ENCODE measurements around the gene ALG1L2. TPM values are rescaled to one million over a fixed set of nuclear protein-coding genes. Genes with fewer than 3 reads are reported as not detected.
"Not testable (repeated sequence)": the region's sequence is repeated elsewhere in the genome, so short reads cannot be mapped to it uniquely, and the experiment has no call there.

Gene ALG1L2
- total and polyA plus RNA-seq, 2 experiments from 2014 or later, result 2.6 TPM; not detected in 1

DNA sequence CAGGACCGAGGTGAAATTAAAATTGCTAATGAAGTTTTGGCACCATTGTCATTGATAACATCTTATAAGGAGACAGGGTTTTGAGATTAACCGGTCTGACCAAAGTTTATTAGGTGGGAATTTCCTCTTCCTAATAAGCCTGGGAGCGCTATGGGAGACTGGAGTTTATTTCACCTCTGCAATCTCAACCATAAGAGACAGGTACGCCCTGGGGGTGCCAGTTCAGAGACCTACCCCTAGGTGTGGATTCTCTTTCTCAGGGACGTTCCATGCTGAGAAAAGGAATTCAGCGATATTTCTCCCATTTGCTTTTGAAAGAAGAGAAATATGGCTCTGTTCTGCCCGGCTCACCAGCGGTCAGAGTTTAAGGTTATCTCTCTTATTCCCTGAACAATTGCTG lies 57.4 kb downstream of the ALG1L2 start:
- not testable (repeated sequence) for H3K27ac ChIP-seq; DNase-seq (ENCODE audit: low read depth in 1 of 2, low spot score in 1 of 2); H3K27me3 ChIP-seq; H3K4me3 ChIP-seq; H3K4me1 ChIP-seq (ENCODE audit: low read depth); H3K36me3 ChIP-seq; H3K9me3 ChIP-seq (ENCODE audit: low read depth)

DNA sequence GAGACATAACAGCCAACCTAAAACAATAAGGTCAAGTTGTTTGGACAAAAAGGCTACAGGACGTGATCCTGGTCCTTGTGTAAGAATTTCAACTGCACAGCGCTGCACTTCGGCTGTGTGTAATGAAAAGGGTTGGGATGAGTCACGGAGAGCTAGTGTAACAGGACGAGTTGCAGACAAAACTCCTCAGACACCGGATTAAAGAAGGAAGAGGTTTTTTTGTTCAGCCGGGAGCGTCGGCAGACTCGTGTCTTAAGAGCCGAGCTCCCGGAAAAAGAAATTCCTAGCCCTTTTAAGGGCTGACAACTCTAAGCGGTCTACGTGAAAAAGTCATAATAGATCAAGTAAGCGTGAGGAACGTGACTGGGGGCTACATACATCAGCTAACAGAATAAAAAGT lies 59.1 kb downstream of the ALG1L2 start:
- not testable (repeated sequence) for H3K4me1 ChIP-seq (ENCODE audit: low read depth); H3K4me3 ChIP-seq; H3K9me3 ChIP-seq (ENCODE audit: low read depth); H3K36me3 ChIP-seq; H3K27me3 ChIP-seq
- peak overlapping the region; percentile 53 for H3K27ac ChIP-seq
- peak; percentile 13 to 75 for DNase-seq (ENCODE audit: low read depth in 1 of 2, low spot score in 1 of 2)

DNA sequence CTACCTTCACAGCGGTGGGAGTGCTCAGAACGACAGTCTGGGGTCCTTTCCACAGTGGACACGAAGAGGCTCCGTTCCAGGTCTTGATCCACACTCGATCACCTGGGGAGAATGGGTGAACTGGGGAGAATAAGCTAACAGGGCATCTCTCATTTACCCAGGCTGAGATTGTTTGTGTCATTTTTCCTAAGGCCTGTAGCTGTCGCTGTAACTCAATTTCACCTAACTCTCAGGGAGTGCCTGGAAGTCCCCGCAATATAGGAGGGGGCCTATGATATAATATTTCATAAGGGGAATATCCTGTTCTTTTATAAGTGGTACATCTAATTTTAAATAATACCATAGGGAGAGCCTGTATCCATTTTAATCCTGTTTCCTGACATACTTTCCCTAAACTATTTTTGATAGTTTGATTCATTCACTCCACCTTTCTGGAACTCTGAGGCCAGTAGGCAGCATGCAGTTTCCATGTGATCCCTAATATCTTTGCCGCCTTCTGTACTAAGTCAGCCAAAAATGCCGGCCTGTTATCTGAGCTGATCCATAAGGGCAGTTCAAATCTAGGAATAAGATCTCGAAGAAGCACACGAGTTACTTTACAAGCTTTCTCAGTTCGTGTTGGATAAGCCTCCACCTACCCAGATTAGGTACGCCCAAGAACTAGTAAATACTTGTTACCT lies 62.2 kb downstream of the ALG1L2 start:
- not testable (repeated sequence) for H3K36me3 ChIP-seq; H3K4me3 ChIP-seq; H3K4me1 ChIP-seq (ENCODE audit: low read depth); H3K9me3 ChIP-seq (ENCODE audit: low read depth); H3K27ac ChIP-seq; DNase-seq (ENCODE audit: low read depth in 1 of 2, low spot score in 1 of 2); H3K27me3 ChIP-seq
- TF ChIP-seq, protein P1, sequence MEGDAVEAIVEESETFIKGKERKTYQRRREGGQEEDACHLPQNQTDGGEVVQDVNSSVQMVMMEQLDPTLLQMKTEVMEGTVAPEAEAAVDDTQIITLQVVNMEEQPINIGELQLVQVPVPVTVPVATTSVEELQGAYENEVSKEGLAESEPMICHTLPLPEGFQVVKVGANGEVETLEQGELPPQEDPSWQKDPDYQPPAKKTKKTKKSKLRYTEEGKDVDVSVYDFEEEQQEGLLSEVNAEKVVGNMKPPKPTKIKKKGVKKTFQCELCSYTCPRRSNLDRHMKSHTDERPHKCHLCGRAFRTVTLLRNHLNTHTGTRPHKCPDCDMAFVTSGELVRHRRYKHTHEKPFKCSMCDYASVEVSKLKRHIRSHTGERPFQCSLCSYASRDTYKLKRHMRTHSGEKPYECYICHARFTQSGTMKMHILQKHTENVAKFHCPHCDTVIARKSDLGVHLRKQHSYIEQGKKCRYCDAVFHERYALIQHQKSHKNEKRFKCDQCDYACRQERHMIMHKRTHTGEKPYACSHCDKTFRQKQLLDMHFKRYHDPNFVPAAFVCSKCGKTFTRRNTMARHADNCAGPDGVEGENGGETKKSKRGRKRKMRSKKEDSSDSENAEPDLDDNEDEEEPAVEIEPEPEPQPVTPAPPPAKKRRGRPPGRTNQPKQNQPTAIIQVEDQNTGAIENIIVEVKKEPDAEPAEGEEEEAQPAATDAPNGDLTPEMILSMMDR (IDR thresholded peaks at IDR 0.05; ENCODE audit: low read depth, low read length), result peak; percentile 30

DNA sequence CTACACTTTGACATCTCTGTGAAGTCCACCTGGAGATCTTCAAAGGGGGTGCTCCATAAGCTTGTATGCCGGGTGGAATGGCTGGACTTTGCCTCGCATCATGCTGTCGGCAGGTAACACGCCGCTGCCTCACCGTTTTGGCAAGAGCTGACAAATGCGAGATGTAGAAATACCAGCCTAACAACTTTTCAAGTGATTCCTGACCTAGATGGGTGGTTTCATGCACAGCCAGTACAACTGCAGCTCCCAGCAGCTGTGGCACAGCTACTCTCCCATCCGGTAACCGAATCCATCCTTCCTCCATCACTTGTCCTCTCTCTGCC lies 62.7 kb downstream of the ALG1L2 start:
- H3K4me3 ChIP-seq; H3K27ac ChIP-seq; H3K9me3 ChIP-seq (ENCODE audit: low read depth); H3K27me3 ChIP-seq; H3K36me3 ChIP-seq; DNase-seq (ENCODE audit: low read depth in 1 of 2, low spot score in 1 of 2); H3K4me1 ChIP-seq (ENCODE audit: low read depth): not testable (repeated sequence)

DNA sequence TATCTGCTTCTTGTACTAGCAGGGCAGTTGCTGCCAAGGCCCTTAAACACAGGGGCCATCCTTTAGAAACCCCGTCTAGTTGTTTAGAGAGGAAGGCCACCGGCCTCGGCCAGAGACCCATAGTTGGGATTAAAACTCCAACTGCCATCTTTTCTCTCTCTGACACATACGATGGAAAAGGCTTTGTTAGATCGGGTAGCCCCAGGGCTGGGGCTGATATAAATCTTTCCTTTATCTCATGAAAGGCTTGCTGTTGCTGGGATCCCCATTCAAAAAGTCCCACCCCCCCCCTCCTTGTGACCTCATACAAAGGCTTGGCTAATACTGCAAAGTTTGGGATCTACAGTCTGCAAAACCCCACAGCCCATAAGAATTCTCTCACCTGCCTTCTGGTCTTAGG lies 63.8 kb downstream of the ALG1L2 start:
- H3K9me3 ChIP-seq (ENCODE audit: low read depth); H3K27ac ChIP-seq; H3K4me1 ChIP-seq (ENCODE audit: low read depth); DNase-seq (ENCODE audit: low read depth in 1 of 2, low spot score in 1 of 2); H3K4me3 ChIP-seq; H3K36me3 ChIP-seq; H3K27me3 ChIP-seq: not testable (repeated sequence)

DNA sequence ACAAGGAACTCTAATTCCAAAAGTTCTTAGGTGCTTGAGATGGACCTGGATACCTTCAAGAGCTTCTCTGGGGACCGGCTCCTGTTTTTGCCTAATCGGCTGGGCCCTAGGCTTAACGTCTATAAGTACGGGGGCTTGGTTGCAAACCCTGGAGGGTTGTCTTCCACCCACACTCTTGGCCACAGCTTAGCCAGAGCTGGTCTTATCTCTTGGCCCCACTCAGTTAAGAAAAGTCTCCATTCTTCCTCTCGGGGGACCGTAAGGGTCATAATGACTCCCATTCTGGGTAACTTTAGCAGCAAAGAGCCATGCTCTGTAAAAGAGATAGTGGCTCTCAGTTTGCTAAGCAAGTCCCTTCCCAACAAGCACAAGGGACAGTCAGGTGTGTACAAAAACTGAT lies 64.8 kb downstream of the ALG1L2 start:
- not testable (repeated sequence) for DNase-seq (ENCODE audit: low read depth in 1 of 2, low spot score in 1 of 2); H3K27ac ChIP-seq; H3K9me3 ChIP-seq (ENCODE audit: low read depth); H3K27me3 ChIP-seq; H3K4me1 ChIP-seq (ENCODE audit: low read depth); H3K36me3 ChIP-seq; H3K4me3 ChIP-seq

Other genes starting within 250 kb of the ALG1L2 start
- 26.9 and 29.7 TPM in 2 replicates for gene TMCC1, start 188.1 kb upstream of the ALG1L2 start, total RNA-seq
- 12.3 and 12.7 TPM in 2 replicates for gene TMCC1, start 188.1 kb upstream of the ALG1L2 start, polyA plus RNA-seq
- 92.4 and 111 TPM in 2 replicates for gene TRH, start 107.1 kb upstream of the ALG1L2 start, total RNA-seq
- 113 and 149 TPM in 2 replicates for gene TRH, start 107.1 kb upstream of the ALG1L2 start, polyA plus RNA-seq

Data from cardiac muscle cell (in vitro differentiated cells and primary cell).